IPS-NIHi11 (cell line): ENCODE data around the gene PBX1.
A peak's percentile ranks its signal among the peaks of the same experiment; 100 is the strongest.
"Not testable (repeated sequence)": the region's sequence is repeated elsewhere in the genome, so short reads cannot be mapped to it uniquely, and the experiment has no call there.

Experiments
- DNase-seq: peaks from one replicate; pipeline ENCODE4 v3.0.0; 2012; ENCODE audit warnings: mixed read lengths, low spot score

PBX1 gene

DNA sequence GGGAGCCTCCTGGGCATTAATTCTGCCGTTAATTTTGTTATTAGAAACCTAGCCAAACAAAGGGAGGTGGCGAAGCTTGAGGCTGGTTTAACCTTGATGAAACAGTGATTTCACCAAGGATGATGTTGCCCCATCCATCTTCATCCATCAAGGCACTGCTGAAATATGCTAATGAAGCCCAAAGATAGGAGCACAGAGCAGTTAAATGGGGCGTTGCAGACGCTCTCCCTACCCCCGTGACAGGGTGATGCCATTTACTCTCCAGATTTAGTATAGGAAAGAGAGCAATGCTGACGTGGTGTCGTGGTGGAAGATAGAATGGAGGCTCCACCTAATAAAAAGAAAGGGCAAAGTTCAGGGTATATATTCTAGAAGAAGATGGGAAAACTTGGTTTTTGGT lies 84.0 kb downstream of the PBX1 start:
- DNase-seq, result no peak

DNA sequence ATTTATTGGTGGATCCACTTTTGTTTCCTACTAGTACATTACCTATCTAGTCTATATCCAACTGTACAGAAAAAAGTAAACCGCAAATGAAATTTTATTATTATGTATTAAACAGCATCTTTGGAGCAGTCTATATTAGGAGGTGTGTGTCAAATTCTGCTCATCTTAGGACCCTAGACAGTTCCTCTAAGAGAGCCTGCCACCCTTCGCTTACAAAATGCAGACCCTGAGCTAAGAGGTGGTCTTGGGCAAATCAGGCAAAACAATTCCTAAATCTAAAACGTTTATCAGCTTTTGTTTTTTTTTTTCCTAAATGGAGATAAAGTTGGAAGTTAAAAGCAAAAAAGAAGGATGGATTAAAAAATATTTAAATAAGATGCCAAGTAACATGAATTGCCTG lies 85.3 kb downstream of the PBX1 start:
- DNase-seq, result no peak

DNA sequence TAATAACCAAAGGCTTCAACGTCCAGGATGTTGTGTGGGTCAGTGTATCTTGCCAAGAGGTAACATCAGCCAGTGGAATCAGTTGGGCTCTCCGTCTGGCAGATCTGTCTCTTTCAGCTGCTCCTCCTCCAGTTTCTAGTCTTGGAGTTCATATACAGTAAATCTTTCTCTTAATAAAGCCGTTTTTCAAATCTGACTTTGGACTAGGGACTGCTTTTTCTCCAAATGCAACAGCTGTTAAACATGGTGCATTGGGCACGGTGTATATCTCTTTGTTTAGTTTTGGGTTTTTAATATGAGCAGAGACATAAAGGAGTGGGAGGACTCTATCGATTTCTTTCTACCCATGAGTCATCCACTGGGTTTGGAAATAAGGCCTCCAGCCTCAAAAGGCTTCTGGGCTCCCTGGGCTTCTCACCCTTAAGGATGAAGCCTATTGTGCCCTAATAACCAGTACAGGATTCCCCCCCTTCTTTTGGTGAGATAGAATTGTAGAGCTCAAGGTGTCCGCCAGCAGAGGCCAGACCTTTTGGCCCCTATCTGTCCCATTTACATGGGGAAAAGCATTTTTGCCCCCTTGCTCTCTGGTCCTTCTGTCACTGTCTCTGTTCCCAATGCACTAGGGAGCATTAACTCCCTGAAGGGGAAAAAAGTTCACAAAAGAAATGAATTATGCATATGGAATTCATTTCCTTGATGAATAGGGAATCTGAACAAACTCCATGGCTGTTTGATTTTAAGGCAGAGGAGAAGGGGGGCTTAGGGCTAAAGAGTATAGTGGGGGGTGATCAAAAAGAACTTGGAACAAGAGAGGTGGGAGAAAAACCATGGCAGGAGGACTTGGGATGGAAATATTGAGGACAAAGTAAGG lies 86.0 kb downstream of the PBX1 start:
- DNase-seq, result no peak

DNA sequence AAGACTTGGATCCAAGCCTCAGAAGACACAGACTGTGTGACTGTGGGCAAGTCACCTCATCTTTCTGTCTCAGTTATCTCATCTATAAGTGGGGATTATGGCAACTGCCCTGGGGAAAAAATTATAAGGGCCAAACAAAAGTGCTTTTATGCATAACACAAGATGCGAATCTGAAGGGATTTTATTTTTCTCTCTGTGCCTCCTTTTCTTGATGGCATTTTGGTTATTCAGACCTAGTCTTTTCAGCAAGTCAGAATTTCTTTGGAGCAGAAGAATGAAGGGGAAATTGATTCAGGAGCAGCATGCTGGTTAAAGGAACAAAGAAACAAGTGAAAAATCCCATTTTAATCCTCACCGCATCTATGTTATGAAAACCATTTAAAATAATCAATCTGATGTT lies 86.9 kb downstream of the PBX1 start:
- no peak for DNase-seq

DNA sequence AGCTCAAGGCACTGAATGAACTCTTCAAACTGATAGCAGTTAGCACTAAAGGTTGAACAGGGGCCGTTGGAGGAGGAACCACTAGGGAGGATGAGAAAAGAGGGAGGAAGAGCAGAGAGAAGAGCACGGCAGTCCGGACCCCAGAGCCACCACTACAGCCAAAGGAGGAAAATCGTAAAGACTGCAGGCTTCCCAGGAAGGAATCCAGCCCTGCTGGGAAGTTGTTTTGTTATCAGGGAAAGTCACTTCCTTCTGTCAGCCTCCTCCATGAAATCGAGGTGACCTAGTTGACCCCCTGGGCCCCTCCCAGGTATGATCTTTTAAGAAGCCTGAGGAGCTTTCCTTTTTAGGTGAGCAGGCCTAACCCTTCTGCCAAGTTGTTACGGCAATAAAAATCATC lies 88.2 kb downstream of the PBX1 start:
- DNase-seq, result peak; percentile 23

DNA sequence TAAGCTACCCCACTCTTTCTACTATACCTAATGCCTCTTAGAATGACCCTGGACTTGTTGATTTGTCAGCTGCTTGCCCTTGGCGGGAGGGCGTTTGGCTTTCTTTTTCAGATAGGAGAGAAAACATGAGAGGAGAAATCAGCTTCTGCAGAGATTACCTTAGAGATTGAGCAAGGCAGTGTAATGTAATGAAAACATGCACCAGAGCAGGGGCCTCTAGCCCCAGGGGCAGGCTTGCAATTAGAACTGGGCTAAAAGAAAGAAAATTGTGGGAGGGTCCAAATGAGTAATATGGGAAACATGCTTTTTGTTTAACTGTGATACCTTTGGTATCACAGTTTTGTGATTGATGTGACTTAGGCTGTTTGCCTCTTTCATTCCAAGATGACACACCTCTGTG lies 89.7 kb downstream of the PBX1 start:
- DNase-seq, result no peak

DNA sequence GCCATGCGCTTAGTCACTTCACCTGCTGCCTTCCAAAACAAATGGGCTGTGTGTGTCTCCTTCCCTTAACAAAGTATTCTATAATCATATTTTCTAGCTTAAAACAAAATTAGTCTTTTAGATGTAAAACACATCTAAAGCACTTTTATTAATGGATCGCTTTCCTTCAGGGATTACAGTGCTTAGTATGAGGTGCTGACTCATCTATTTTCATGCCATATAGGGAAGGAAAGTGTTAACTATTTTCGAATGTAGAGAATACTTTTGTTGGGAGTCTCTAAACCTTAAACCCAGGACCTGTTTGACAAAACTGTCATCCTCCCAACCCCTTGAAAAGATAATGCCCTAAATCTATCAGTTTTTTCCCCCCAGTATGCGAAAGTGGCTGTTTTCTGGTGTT lies 90.2 kb downstream of the PBX1 start:
- no peak for DNase-seq

DNA sequence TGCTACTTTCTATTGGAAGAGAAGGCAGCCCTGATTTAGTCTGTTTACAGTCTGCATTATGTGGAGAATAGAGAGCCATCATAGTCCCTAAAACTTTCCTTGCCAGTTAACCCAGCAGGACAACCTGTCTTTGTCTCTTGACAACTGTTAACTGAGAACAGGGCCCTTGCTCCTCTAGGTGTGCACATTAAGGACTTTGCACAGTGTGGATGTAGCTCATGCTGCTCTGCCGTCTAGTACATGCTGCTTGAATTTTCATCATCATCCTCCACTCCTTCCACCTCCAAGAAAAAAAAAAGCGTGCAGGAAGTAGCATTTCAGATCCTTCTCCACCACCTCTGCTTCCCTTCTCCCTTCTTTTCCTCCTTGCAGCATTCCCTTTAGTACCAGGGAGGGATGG lies 91.5 kb downstream of the PBX1 start:
- DNase-seq, result no peak

DNA sequence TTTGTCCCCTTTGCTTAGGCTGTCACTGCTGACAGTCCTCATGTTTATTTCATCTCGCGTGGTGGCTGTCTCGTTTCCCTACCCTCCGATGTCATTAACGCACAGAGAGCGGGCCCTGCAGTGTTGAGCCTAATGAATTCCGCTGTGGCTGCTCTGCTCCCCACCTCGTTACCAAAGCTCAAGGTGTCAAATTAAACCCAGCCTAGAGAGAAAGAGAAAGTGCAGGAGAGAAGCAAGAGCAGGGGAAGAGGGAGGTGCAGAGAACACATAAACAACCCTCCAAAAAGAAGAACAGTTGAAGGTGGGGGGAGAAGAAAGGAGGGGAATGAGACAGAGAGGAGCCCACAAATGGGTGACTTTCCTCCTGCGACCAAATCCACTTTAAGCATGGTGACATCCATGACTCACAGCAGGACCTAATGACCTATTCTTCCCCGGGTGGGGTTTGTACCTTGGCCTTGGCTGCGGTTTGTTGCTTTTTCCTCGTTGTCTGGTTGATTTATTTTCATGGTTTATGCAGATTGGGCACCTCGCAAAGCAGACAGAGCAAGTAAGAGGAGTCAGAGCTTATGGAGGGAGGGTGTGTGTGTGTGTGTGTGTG lies 92.5 kb downstream of the PBX1 start:
- DNase-seq, result no peak

DNA sequence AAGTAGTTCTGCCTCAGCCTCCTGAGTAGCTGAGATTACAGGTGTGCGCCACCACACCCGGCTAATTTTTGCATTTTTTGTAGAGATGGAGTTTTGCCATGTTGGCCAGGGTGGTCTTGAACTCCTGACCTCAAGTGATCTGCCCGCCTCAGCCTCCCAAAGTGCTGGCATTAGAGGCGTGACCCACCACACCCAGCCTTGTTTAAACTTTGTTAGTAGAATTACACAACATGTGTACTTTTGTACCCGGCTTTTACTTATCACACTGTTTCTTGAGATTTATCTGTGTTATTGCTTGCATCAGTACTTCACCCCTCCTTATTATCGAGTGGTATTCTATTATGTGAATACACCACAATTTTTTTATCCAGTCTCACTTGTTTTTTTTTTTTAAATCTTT lies 94.0 kb downstream of the PBX1 start:
- not testable (repeated sequence) for DNase-seq

DNA sequence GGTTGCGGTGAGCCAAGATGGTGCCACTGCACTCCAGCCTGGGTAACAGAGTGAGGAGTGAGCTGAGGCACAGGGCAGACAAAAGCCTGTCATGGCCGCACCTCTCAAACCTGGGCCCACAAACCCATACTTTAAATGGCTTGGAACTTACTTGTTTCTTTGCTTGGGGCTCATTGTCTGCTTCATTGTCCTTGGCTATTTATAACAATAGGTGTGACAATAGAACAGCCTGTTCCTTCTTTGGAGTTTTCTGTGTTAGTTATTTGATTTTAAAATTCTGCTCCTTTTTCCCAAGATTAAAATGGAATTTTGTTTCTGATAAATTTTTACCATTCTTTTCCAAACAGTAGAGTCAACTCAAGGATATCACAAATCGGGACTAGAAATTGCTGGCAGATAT lies 94.7 kb downstream of the PBX1 start:
- DNase-seq, result no peak

DNA sequence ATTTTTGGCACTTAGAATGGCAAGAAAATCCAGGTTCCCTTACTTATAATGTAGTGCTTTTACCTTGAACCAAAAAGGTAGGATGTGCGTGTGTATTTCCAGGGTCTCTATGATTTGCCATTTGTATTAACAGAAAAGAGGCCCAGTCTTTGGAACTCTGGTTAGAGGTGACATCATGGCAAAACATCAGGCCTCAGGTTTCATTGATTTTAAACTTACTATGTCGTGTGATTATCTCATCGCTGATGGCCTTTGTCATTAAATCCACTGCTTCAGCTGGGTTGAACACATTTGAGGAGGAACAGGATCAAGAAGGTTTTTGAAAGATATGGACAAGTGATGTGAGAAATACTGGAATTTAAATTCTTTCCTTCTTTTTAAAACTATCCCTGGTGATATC lies 95.2 kb downstream of the PBX1 start:
- no peak for DNase-seq

DNA sequence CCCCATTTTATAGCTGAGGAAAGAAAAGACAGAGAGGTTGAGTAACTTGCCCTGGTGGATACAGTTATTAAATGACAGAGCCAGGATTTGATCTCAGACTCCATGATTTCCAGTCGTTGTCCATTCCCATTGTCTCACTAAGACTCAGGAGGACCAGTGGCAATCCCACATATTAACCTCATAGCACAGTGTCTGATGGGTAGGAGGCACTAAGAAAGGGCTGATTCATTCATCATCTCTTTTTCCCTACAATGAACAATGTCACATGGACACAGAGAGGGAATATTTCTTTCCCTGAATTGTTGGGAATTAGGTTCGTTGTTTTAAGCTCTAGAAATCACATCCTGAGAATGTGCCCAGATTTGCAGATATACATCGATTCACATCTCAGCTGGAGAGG lies 99.9 kb downstream of the PBX1 start:
- no peak for DNase-seq

DNA sequence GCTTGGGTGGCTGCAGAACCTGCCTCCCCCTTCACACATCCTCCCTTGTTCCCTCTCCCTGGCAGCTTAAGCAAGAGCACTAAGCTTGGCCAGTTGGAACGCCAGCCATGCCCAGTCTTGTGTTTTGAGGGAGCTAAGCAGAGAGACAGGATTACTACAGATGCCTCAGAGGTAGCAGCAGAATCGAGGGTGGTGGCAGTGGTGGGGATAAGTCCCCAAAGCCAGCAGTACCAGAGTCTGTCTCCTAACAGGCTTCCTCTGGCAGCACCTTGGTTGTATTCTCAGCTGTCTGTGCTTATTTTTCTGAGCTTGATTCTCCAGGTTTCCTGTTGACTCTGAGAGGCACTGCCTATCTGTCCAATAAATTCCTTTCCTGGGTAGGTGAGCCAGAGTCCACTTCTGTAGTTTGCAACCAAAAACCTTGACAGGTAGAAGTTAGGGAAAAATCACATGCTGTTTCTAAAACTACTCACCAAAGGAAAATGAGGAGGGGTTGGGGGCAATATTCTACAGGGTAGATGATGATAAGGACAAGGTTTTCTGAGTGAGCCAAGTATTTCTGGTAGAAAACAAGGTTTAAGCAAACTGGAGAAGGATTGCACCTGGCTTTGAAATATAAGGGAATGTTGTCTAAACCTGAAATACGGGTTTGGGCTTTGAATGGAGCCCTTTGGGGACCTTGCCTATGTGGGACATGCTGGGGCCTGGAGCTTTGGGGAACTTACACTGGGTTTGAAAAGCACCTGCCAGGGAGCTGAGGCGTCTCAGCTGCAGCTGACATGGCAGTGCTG lies 100.8 kb downstream of the PBX1 start:
- peak; percentile 55 for DNase-seq

DNA sequence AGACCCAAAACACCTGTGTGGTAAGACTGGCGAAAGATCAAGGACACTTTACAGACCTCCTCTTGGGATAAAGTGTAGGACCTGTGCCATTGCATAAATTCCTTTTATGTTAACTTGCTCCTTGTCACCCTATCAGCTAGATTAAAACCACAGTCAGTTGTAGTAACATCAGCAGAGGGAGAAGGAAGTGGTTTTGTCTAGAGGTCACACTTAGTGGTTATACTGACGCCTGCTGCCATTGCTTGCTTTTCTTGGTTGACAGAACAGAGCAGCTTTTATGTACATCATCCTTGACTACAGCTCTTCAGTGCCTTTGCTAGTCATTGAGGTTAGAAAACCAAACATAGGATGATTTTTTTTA lies 101.4 kb downstream of the PBX1 start:
- no peak for DNase-seq

DNA sequence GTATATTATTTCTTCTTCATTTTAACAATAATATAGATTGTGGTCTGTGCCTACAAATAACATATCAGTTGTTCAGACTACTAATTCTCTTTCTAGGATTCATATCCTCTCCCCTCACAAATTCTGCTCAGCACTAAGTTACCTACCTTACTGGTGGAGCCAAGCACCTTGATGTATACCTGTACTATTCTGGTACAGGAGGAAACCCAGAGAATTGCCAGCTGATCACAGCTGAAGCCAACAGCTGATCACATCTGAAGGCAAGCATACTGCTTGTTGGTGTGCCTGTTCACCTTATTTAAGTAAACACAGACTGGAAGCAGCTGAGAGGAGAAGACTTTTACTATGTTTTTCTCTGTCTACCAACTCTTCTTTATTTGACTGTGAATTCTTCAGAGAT lies 101.8 kb downstream of the PBX1 start:
- no peak for DNase-seq

DNA sequence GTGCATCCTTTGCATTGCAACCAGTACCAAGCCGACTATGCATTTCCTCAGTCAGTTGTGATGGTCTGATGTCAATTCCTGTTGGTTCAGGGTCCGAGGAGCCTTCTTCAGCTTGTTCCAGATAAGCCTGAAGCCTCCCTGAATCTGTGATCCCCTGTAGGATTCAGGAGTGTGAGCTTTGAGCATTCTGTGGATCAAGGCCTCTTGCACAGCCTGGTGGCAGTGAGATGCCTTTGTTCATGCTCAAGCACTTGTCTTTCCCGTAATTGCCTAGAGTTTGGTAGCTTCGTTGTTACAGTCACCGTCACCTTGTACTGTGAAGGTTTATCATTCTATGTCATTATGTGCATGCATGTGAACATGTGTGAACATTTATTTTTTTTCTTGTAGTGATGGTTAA lies 103.5 kb downstream of the PBX1 start:
- no peak for DNase-seq

DNA sequence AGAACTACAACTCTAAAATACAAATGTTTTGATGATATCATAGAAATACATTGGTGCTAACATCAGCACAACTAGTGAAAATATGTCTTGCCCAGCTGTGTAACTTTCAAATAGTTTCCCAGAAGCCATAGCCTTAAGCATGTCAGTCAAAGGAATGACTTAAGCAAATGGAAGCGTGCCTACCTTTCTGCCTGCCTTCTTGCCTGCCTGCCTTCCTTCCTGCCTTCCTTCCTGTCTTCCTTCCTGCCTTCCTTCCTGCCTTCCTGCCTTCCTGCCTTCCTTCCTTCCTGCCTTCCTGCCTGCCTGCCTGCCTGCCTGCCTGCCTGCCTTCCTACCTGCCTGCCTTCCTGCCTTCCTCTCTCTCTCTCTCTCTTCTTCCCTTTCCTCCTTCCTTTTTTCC lies 104.0 kb downstream of the PBX1 start:
- DNase-seq, result no peak

DNA sequence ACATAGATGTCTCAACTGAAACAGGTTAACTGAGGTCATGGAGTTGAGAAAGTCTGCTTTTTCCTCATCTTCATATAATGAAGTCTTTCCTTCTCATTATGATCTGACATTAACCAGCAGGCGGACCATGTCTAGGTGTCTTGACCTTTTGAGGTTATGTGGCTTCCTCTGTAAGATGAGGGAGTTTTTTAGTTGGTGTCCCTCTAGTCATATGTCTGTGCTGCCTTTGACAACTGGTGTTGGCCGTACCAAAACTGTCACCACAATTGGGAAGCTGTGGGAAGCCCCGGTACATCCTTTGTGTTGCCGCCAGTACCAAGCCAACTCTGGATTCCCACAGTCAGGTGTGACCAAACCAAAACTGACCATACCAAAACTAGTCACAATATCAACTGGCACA lies 105.1 kb downstream of the PBX1 start:
- DNase-seq, result no peak

DNA sequence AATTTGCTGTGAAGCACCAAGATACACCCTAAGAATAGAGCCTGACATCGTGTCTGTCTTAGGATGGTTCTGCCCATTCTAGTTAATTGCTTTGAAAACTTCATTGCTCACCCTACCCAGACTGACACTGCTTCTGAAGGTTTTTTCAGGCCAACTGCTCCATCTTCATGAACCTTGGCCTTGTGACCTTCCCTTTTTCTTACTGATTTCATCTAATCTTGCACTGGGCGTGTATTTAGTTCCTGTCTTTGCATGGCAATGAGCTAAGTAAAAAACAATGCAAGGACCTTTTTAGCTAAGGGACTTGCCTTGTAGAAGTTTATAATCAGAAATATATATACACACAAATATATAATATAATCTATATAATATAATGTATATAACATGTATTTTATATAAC lies 108.0 kb downstream of the PBX1 start:
- DNase-seq, result no peak

DNA sequence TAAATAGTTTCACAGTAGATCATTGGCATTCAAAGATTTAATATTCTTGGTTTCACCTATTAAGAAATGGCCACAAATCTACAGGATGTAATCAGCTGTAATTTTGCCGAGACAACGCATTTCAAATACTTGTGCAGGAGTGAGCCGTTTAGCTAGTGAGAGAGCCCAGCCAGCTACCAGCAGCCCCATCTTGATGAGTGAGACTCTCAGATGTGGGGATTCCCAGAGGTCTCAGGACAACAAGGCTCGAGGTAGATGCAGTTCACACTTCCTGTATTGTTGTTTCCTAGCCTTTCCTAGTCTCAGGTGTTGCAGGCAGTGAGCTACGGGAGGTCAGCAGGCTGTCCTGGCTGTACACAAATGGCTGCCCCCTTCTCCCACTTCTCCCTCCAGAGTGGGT lies 108.6 kb downstream of the PBX1 start:
- no peak for DNase-seq

DNA sequence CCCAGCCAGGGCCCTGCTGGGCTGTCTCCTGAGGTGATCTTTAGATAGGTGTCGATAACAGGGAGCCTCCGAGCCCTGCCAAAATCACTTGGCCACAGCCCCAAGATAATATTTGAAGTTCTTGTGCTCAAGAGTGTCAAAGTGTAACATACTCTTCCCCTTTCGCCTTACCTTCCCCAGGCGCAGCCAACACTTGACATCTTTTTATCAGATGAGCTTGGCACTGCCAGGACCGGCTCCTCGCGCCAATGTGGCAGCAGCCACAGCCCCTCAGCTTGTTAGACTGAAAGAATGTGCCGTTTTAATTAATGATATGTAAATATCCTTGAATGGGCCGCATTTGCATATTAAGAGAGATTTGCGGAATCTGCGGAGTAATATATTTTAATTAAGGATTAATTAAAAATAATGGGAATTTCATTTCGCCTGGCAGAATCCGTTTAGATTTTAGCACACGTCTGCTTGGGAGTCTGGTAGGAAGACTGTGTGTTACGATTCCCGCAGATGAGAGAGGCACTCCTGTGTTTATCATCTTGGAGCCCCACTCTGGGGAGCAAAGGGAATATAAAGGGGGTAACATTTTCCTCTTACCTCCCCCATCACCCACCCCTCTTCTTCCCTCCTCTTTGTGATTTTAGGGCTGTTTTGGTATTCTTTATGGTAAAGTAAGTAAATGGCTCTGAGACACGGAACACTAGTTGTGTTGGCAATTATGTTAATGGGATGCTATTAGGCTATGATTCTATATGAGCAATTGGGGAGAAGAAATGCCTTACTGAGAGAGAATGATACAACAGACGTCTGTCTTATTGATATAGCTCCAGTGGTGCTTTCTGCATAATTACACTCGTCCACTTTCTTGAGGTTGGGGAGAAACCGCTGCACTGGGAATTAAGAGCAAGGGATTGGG lies 109.8 kb downstream of the PBX1 start:
- DNase-seq, result no peak
